Stimulated activated CD8-positive, alpha-beta memory T cell treated with anti-CD3 and anti-CD28 coated beads, Interleukin-12 subunit alpha, Interleukin-12 subunit beta, amount 100 ng/mL, for 4 hours (primary cell): ENCODE results near the gene KLK14.

Experiments used
- DNase-seq: peaks from one replicate; pipeline ENCODE4 v3.0.0-alpha.2; 2020; ENCODE audit warnings: low read depth

Gene KLK14

GRCh38 chr19:51082611-51083010 is at the start of gene KLK14:
TSS of gene KLK14 (minus strand) at chr19:51082887. CDS start at chr19:51082614, 273 bp downstream.
- DNase-seq: no peak

GRCh38 chr19:51131780-51132680 is 49.3 kb upstream of the KLK14 start:
- DNase-seq: no peak

- DNase-seq: no peak
Observed at GRCh38 chr19:51129716-51130115, 47.0 kb upstream of the KLK14 start.

- DNase-seq: no peak
Observed at GRCh38 chr19:51128227-51128626, 45.5 kb upstream of the KLK14 start.

- no peak for DNase-seq
Observed at GRCh38 chr19:51127755-51128154, 45.1 kb upstream of the KLK14 start.

GRCh38 chr19:51127032-51127431 is 44.3 kb upstream of the KLK14 start:
- no peak for DNase-seq

- no peak for DNase-seq
Observed at GRCh38 chr19:51125421-51126075, 42.9 kb upstream of the KLK14 start.

- no peak for DNase-seq
Observed at GRCh38 chr19:51124729-51125128, 42.0 kb upstream of the KLK14 start, which contains the start of gene SIGLEC9. TSS of gene SIGLEC9 (plus strand) at chr19:51124906. CDS start at chr19:51124975, 69 bp downstream.

GRCh38 chr19:51124216-51124615 is 41.5 kb upstream of the KLK14 start:
- DNase-seq: no peak

GRCh38 chr19:51123802-51124201 is 41.1 kb upstream of the KLK14 start:
- no peak for DNase-seq

- no peak for DNase-seq
Observed at GRCh38 chr19:51123381-51123800, 40.7 kb upstream of the KLK14 start.

GRCh38 chr19:51122112-51122981 is 39.7 kb upstream of the KLK14 start:
- no peak for DNase-seq

GRCh38 chr19:51121257-51121656 is 38.6 kb upstream of the KLK14 start:
- no peak for DNase-seq

GRCh38 chr19:51120160-51120559 is 37.5 kb upstream of the KLK14 start:
- no peak for DNase-seq

- no peak for DNase-seq
Observed at GRCh38 chr19:51119611-51120010, 36.9 kb upstream of the KLK14 start.

- DNase-seq: no peak
Observed at GRCh38 chr19:51119101-51119500, 36.4 kb upstream of the KLK14 start.

GRCh38 chr19:51116736-51117286 is 34.1 kb upstream of the KLK14 start:
- no peak for DNase-seq

- DNase-seq: no peak
Observed at GRCh38 chr19:51114087-51114729, 31.5 kb upstream of the KLK14 start.

- no peak for DNase-seq
Observed at GRCh38 chr19:51111606-51112005, 28.9 kb upstream of the KLK14 start.

- DNase-seq: no peak
Observed at GRCh38 chr19:51110666-51110971, 27.9 kb upstream of the KLK14 start.

- DNase-seq: no peak
Observed at GRCh38 chr19:51108805-51109146, 26.1 kb upstream of the KLK14 start.
